NCI-H2029 treated with DMSO at 0.1 percent for 48 hours (cell line): ENCODE measurements around the gene PRDM4.

ENCODE experiments used
- DNase-seq: peaks from one replicate; lab custom pipeline; 2025; lab: John Stamatoyannopoulos, UW

Gene PRDM4

GRCh38 chr12:107760809-107761501 lies at the start of gene PRDM4:
PRDM4 (minus strand) TSS chr12:107761137; CDS start chr12:107760515, 622 bp downstream.
- peak; percentile 59 for DNase-seq

GRCh38 chr12:107807471-107808150 lies 46.7 kb upstream of the PRDM4 start:
- no peak for DNase-seq

- no peak for DNase-seq
Measured at GRCh38 chr12:107805488-107806180, 44.7 kb upstream of the PRDM4 start.

- DNase-seq, result no peak
Measured at GRCh38 chr12:107803092-107803491, 42.2 kb upstream of the PRDM4 start.

GRCh38 chr12:107801150-107801549 lies 40.2 kb upstream of the PRDM4 start:
- DNase-seq, result no peak

- no peak for DNase-seq
Measured at GRCh38 chr12:107798580-107798979, 37.6 kb upstream of the PRDM4 start.

GRCh38 chr12:107794451-107794850 lies 33.5 kb upstream of the PRDM4 start:
- DNase-seq, result no peak

GRCh38 chr12:107791465-107792089 lies 30.6 kb upstream of the PRDM4 start:
- DNase-seq, result no peak

GRCh38 chr12:107788690-107789458 lies 27.9 kb upstream of the PRDM4 start:
- DNase-seq, result no peak

- DNase-seq, result no peak
Measured at GRCh38 chr12:107788281-107788680, 27.3 kb upstream of the PRDM4 start.

- no peak for DNase-seq
Measured at GRCh38 chr12:107783406-107784376, 22.8 kb upstream of the PRDM4 start.

- no peak for DNase-seq
Measured at GRCh38 chr12:107782067-107782466, 21.1 kb upstream of the PRDM4 start.

- no peak for DNase-seq
Measured at GRCh38 chr12:107780298-107780697, 19.4 kb upstream of the PRDM4 start.

- no peak for DNase-seq
Measured at GRCh38 chr12:107779077-107779831, 18.3 kb upstream of the PRDM4 start.

- DNase-seq, result no peak
Measured at GRCh38 chr12:107778383-107779025, 17.6 kb upstream of the PRDM4 start.

GRCh38 chr12:107776171-107776570 lies 15.2 kb upstream of the PRDM4 start:
- DNase-seq, result no peak

GRCh38 chr12:107775093-107775721 lies 14.3 kb upstream of the PRDM4 start:
- no peak for DNase-seq

GRCh38 chr12:107774349-107775029 lies 13.6 kb upstream of the PRDM4 start, which contains the start of gene ASCL4:
ASCL4 (plus strand) TSS chr12:107774704; CDS start chr12:107775219, 515 bp downstream.
- DNase-seq, result no peak
